GM18861 (cell line): ENCODE data around the gene PTPRG.
"Not testable (repeated sequence)": the region's sequence is repeated elsewhere in the genome, so short reads cannot be mapped to it uniquely, and the experiment has no call there.

Source experiments
- ATAC-seq: cut with Tn5 transposase; IDR thresholded peaks from one replicate; pipeline ENCODE4 v1.9.1; 2021; ENCODE audit not compliant: unreplicated experiment

PTPRG gene

GRCh38 chr3:61682671-61683548, 121.5 kb downstream of the PTPRG start:
- ATAC-seq, result no peak

- no peak for ATAC-seq
Measured at GRCh38 chr3:61683549-61684236, 122.3 kb downstream of the PTPRG start.

- ATAC-seq, result no peak
Measured at GRCh38 chr3:61684386-61684785, 123.0 kb downstream of the PTPRG start.

- no peak for ATAC-seq
Measured at GRCh38 chr3:61685755-61686154, 124.4 kb downstream of the PTPRG start.

GRCh38 chr3:61686228-61686648, 124.9 kb downstream of the PTPRG start:
- no peak for ATAC-seq

- ATAC-seq, result no peak
Measured at GRCh38 chr3:61687206-61687605, 125.8 kb downstream of the PTPRG start.

GRCh38 chr3:61687663-61688306, 126.4 kb downstream of the PTPRG start:
- ATAC-seq, result no peak

GRCh38 chr3:61688307-61688984, 127.1 kb downstream of the PTPRG start:
- ATAC-seq, result no peak

- no peak for ATAC-seq
Measured at GRCh38 chr3:61690016-61690415, 128.6 kb downstream of the PTPRG start.

- ATAC-seq, result no peak
Measured at GRCh38 chr3:61691466-61691865, 130.1 kb downstream of the PTPRG start.

- no peak for ATAC-seq
Measured at GRCh38 chr3:61697301-61697700, 135.9 kb downstream of the PTPRG start.

- not testable (repeated sequence) for ATAC-seq
Measured at GRCh38 chr3:61698278-61699072, 137.1 kb downstream of the PTPRG start.

- no peak for ATAC-seq
Measured at GRCh38 chr3:61699622-61700021, 138.3 kb downstream of the PTPRG start.

- no peak for ATAC-seq
Measured at GRCh38 chr3:61701011-61701410, 139.6 kb downstream of the PTPRG start.

GRCh38 chr3:61702453-61702852, 141.1 kb downstream of the PTPRG start:
- ATAC-seq, result no peak

- ATAC-seq, result no peak
Measured at GRCh38 chr3:61704807-61705206, 143.4 kb downstream of the PTPRG start.

- ATAC-seq, result no peak
Measured at GRCh38 chr3:61707492-61707891, 146.1 kb downstream of the PTPRG start.

GRCh38 chr3:61710920-61711319, 149.5 kb downstream of the PTPRG start:
- ATAC-seq, result not testable (repeated sequence)

GRCh38 chr3:61714225-61714624, 152.9 kb downstream of the PTPRG start:
- ATAC-seq, result no peak

- ATAC-seq, result no peak
Measured at GRCh38 chr3:61715886-61716527, 154.6 kb downstream of the PTPRG start.
